Ovary (tissue), 3 donors: ENCODE measurements around the gene FAM187B.

ENCODE experiments used
- POLR2A ChIP-seq: fragments of 450-650 bp; IDR thresholded peaks from one replicate; pipeline ENCODE4 v1.6.1; 2017; ENCODE audit warnings: antibody characterized with exemption, mild to moderate bottlenecking, moderate library complexity
- TF ChIP-seq, protein P1 (sequence below), 3 donors: fragments of 450-650 bp in 2 of 3; fragments of 200-600 bp in 1 of 3; IDR thresholded peaks; one replicate each; pipeline versions ENCODE4 v1.5.1 to v1.8.0; 2016 to 2022; ENCODE audit warnings: antibody characterized with exemption in 3 of 3, mild to moderate bottlenecking in 1 of 3
- donor health status: DM: no; HTN: no; CAD: no.

DNA sequence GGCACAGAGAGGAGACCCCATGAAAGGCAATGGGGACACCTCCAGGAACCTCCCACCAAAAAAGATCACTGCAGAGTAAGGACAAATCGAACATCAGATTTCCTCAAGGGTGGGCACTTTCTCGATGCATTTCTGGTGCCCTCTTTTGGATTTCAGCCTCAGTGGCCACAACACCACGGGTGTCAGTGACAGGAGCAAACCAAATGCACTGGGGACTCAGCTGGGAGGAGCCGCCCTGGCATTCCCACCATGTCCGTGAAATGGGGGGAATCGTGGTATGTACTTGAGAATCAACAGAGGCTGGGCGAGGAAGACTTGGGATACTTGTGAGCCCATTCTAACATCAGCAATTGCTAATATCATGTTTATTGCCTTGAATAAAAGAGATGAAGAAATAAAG lies 16.3 kb downstream of the FAM187B start:
- TF ChIP-seq, protein P1, sequence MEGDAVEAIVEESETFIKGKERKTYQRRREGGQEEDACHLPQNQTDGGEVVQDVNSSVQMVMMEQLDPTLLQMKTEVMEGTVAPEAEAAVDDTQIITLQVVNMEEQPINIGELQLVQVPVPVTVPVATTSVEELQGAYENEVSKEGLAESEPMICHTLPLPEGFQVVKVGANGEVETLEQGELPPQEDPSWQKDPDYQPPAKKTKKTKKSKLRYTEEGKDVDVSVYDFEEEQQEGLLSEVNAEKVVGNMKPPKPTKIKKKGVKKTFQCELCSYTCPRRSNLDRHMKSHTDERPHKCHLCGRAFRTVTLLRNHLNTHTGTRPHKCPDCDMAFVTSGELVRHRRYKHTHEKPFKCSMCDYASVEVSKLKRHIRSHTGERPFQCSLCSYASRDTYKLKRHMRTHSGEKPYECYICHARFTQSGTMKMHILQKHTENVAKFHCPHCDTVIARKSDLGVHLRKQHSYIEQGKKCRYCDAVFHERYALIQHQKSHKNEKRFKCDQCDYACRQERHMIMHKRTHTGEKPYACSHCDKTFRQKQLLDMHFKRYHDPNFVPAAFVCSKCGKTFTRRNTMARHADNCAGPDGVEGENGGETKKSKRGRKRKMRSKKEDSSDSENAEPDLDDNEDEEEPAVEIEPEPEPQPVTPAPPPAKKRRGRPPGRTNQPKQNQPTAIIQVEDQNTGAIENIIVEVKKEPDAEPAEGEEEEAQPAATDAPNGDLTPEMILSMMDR (IDR thresholded peaks at IDR 0.05) = no peak
- TF ChIP-seq POLR2A = no peak
